HL-60 (cell line): Measurements from ENCODE around the gene GINM1.
A peak's percentile ranks its signal among the peaks of the same experiment; 100 is the strongest.

Experiments used
- DNase-seq, 2 experiments: peaks; one replicate each; pipeline ENCODE4 v3.0.0-alpha.2; 2010 to 2020; ENCODE audit warnings: low read depth in 1 of 2, low spot score in 1 of 2
- H3K27ac ChIP-seq: fragments of 250-450 bp; sonication (Bioruptor Pico); replicated peaks from 2 replicates; pipeline ENCODE4 v1.5.1; 2020; ENCODE audit warnings: mild to moderate bottlenecking, moderate library complexity
- H3K27me3 ChIP-seq: fragments of 250-450 bp; sonication (Bioruptor Pico); 2 replicates; pipeline ENCODE4 v1.5.1; 2021; ENCODE audit warnings: mild to moderate bottlenecking, moderate library complexity; ENCODE audit not compliant: insufficient read depth, poor library complexity, severe bottlenecking
- H3K4me3 ChIP-seq: replicated peaks from 2 replicates; pipeline ENCODE4 v1.5.1; 2011; ENCODE audit warnings: mild to moderate bottlenecking, control low read depth, low read length; ENCODE audit not compliant: insufficient read depth
- CTCF ChIP-seq: IDR thresholded peaks from one replicate; pipeline ENCODE4 v1.5.1; 2011; ENCODE audit warnings: low read length, control low read depth, inconsistent platforms; ENCODE audit not compliant: insufficient read depth
- GABPA ChIP-seq: IDR thresholded peaks from 2 replicates; pipeline ENCODE4 v1.6.1; 2012; ENCODE audit warnings: low read depth
- POLR2AphosphoS5 ChIP-seq: IDR thresholded peaks from 2 replicates; pipeline ENCODE4 v1.6.1; 2012; ENCODE audit warnings: low read depth
- REST ChIP-seq: IDR thresholded peaks from 2 replicates; pipeline ENCODE4 v1.6.1; 2012; ENCODE audit warnings: low read depth; ENCODE audit not compliant: insufficient replicate concordance
- SPI1 ChIP-seq: IDR thresholded peaks from 2 replicates; pipeline ENCODE4 v1.6.1; 2012; ENCODE audit warnings: low read depth, mild to moderate bottlenecking, borderline replicate concordance

GINM1 gene

GRCh38 chr6:149559389-149559788 is 6.8 kb upstream of the GINM1 start:
- DNase-seq: no peak
- TF ChIP-seq CTCF (no peak), REST (no peak), POLR2AphosphoS5 (no peak), SPI1 (no peak), GABPA (no peak)
- Histone ChIP-seq H3K4me3 (no peak overlapping the region), H3K27me3 (no peaks in the 10 kb centered on the region), H3K27ac (no peak overlapping the region)

GRCh38 chr6:149560736-149561135 is 5.4 kb upstream of the GINM1 start:
- TF ChIP-seq CTCF (peak; percentile 53), REST (no peak), POLR2AphosphoS5 (no peak), SPI1 (no peak), GABPA (no peak)
- H3K4me3 ChIP-seq: no peak overlapping the region
- peak in 1 of 2 experiments; percentile 26 for DNase-seq
- H3K27me3 ChIP-seq: no peaks in the 10 kb centered on the region
- no peak overlapping the region for H3K27ac ChIP-seq

GRCh38 chr6:149563203-149563927 is 2.8 kb upstream of the GINM1 start:
- no peak for TF ChIP-seq CTCF
- TF ChIP-seq REST: no peak
- no peak for TF ChIP-seq GABPA
- no peak for TF ChIP-seq SPI1
- TF ChIP-seq POLR2AphosphoS5: no peak
- Histone ChIP-seq H3K4me3 (no peak overlapping the region), H3K27me3 (no peaks in the 10 kb centered on the region), H3K27ac (no peak overlapping the region)
- DNase-seq: no peak
